Measurements from ENCODE around the gene MYOF. TPM values are rescaled to one million over a fixed set of nuclear protein-coding genes. Genes with fewer than 3 reads are reported as not detected.

MYOF gene
- total RNA-seq, 2 donors from 2014 or later, result 84.4 to 85.0 TPM

- WGBS, result 71% methylated on average over 1 of the region's 1 CpG
- no peak overlapping the region for H3K27ac ChIP-seq
- H3K27me3 ChIP-seq (replicated peaks; ENCODE audit: insufficient read depth), result no peaks in the 10 kb centered on the region
- H3K4me3 ChIP-seq, result no peak overlapping the region
- no peaks in the 10 kb centered on the region for H3K9me3 ChIP-seq
- no peak for TF ChIP-seq POLR2AphosphoS5 (IDR thresholded peaks at IDR 0.05)
- TF ChIP-seq, protein P1, sequence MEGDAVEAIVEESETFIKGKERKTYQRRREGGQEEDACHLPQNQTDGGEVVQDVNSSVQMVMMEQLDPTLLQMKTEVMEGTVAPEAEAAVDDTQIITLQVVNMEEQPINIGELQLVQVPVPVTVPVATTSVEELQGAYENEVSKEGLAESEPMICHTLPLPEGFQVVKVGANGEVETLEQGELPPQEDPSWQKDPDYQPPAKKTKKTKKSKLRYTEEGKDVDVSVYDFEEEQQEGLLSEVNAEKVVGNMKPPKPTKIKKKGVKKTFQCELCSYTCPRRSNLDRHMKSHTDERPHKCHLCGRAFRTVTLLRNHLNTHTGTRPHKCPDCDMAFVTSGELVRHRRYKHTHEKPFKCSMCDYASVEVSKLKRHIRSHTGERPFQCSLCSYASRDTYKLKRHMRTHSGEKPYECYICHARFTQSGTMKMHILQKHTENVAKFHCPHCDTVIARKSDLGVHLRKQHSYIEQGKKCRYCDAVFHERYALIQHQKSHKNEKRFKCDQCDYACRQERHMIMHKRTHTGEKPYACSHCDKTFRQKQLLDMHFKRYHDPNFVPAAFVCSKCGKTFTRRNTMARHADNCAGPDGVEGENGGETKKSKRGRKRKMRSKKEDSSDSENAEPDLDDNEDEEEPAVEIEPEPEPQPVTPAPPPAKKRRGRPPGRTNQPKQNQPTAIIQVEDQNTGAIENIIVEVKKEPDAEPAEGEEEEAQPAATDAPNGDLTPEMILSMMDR (IDR thresholded peaks at IDR 0.05), result no peak
- TF ChIP-seq POLR2A (IDR thresholded peaks at IDR 0.05), result no peak
- no peaks in the 10 kb centered on the region for H3K4me1 ChIP-seq (replicated peaks)
- DNase-seq (ENCODE audit: low spot score), result no peak
- intact Hi-C loops (cut with DNase I), result no loop called here
- H3K36me3 ChIP-seq, result peaks cover 0 to 2% of the 10 kb centered on the region in 2 donors
Measured at GRCh38 chr10:93403152-93404047, 78.7 kb downstream of the MYOF start.

- H3K27ac ChIP-seq, result no peak overlapping the region
- intact Hi-C loops (cut with DNase I), result no loop called here
Measured at GRCh38 chr10:93402192-93402591, 79.9 kb downstream of the MYOF start.

DNA sequence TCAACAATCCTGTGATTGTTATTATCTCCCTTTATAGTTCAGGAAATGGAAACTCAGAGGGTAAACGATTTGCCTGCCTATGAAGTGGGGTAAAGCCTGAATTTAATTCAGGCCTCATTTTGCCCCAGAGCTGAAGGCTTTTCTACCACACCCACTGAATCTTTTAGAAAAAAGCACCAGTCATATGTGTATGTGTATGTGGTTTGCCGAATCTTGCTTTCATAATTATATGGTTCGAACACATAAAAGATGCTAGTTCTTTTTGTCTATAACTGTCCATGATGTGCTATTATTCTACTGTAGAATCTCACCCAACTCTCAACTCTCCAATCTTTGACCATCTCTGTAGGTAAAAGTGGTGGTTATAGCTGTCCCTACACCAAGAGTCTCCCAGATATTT is 83.6 kb downstream of the MYOF start:
- peaks cover 0 to 2% of the 10 kb centered on the region in 2 donors for H3K36me3 ChIP-seq
- no peak overlapping the region for H3K4me3 ChIP-seq

More at GRCh38 chr10:93402192-93402591, 79.9 kb downstream of the MYOF start:
- no peaks in the 10 kb centered on the region for H3K9me3 ChIP-seq
- H3K36me3 ChIP-seq, result peaks cover 0 to 2% of the 10 kb centered on the region in 2 donors
- TF ChIP-seq POLR2A (IDR thresholded peaks at IDR 0.05) (no peak), POLR2AphosphoS5 (IDR thresholded peaks at IDR 0.05) (no peak)
- TF ChIP-seq, protein P1 (IDR thresholded peaks at IDR 0.05), result no peak
- no peak for DNase-seq (ENCODE audit: low spot score)
- H3K4me1 ChIP-seq (replicated peaks), result no peaks in the 10 kb centered on the region
- H3K4me3 ChIP-seq, result no peak overlapping the region
- WGBS, result 63% methylated on average over 6 of the region's 6 CpGs
- no peaks in the 10 kb centered on the region for H3K27me3 ChIP-seq (replicated peaks; ENCODE audit: insufficient read depth)

GRCh38 chr10:93397020-93397419 is 85.1 kb downstream of the MYOF start:
- intact Hi-C loops (cut with DNase I), result no loop called here
- H3K9me3 ChIP-seq, result no peaks in the 10 kb centered on the region
- no peak overlapping the region for H3K27ac ChIP-seq
- no peaks in the 10 kb centered on the region for H3K4me1 ChIP-seq (replicated peaks)
- peaks cover 0 to 2% of the 10 kb centered on the region in 2 donors for H3K36me3 ChIP-seq
- WGBS, result 59% methylated on average over 6 of the region's 6 CpGs
- TF ChIP-seq POLR2A (IDR thresholded peaks at IDR 0.05) (no peak), POLR2AphosphoS5 (IDR thresholded peaks at IDR 0.05) (no peak)
- TF ChIP-seq, protein P1 (IDR thresholded peaks at IDR 0.05), result no peak
- no peak for DNase-seq (ENCODE audit: low spot score)
- H3K4me3 ChIP-seq, result no peak overlapping the region
- H3K27me3 ChIP-seq (replicated peaks; ENCODE audit: insufficient read depth), result no peaks in the 10 kb centered on the region

More for the DNA sequence above, 83.6 kb downstream of the MYOF start:
- Histone ChIP-seq H3K27me3 (replicated peaks; ENCODE audit: insufficient read depth) (no peaks in the 10 kb centered on the region), H3K9me3 (no peaks in the 10 kb centered on the region), H3K4me1 (replicated peaks) (no peaks in the 10 kb centered on the region), H3K27ac (peak overlapping the region in 1 of 2 donors; percentile 40)
- DNase-seq (ENCODE audit: low spot score), result no peak
- 72% methylated on average over 3 of the region's 3 CpGs for WGBS
- intact Hi-C loops (cut with DNase I), result no loop called here
- no peak for TF ChIP-seq POLR2AphosphoS5 (IDR thresholded peaks at IDR 0.05)
- TF ChIP-seq, protein P1 (IDR thresholded peaks at IDR 0.05), result no peak
- no peak for TF ChIP-seq POLR2A (IDR thresholded peaks at IDR 0.05)
